A673 (cell line): Measurements from ENCODE around the gene PDE4B.

Experiments used
- EZH2 ChIP-seq: fragments of 200-600 bp; sonication (generic); IDR thresholded peaks from 2 replicates; pipeline ENCODE4 v1.6.1; 2017; ENCODE audit warnings: borderline replicate concordance, low read depth, mild to moderate bottlenecking, mixed read lengths, antibody characterized with exemption, low read length; ENCODE audit not compliant: poor library complexity, severe bottlenecking
- TF ChIP-seq, protein P1 (sequence below): fragments of 300-800, 200-600 bp; sonication (generic); conservative IDR thresholded peaks from 2 replicates; pipeline ENCODE4 v1.5.1; 2017; ENCODE audit warnings: low read depth, mild to moderate bottlenecking, antibody characterized with exemption, low read length, moderate library complexity, mixed read lengths

DNA sequence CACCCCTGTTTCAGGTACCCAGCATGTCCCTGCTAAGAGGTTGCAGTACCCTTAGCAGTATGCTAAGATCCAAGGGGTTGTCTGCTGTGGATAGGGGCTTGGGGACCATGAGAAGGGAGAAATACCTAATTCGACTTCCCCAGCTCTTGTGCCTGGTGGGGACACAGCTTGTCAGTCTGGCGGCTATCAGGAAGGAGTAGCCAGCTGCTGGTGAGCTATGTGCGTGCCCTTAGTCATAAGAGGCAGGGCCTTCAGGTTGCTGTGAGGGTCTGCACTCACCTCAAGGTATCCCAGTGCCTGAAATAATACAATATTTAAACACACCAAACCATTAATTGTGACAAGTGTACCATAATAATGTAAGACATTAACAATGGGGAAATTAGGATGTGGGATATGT lies 536.2 kb downstream of the PDE4B start:
- TF ChIP-seq, protein P1, sequence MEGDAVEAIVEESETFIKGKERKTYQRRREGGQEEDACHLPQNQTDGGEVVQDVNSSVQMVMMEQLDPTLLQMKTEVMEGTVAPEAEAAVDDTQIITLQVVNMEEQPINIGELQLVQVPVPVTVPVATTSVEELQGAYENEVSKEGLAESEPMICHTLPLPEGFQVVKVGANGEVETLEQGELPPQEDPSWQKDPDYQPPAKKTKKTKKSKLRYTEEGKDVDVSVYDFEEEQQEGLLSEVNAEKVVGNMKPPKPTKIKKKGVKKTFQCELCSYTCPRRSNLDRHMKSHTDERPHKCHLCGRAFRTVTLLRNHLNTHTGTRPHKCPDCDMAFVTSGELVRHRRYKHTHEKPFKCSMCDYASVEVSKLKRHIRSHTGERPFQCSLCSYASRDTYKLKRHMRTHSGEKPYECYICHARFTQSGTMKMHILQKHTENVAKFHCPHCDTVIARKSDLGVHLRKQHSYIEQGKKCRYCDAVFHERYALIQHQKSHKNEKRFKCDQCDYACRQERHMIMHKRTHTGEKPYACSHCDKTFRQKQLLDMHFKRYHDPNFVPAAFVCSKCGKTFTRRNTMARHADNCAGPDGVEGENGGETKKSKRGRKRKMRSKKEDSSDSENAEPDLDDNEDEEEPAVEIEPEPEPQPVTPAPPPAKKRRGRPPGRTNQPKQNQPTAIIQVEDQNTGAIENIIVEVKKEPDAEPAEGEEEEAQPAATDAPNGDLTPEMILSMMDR: no peak
- TF ChIP-seq EZH2: no peak
